HTERT RPE-1 (cell line): ENCODE data around the gene GPATCH8.

Experiments
- in situ Hi-C: fragments of 300-500 bp; cut with MboI; formaldehyde crosslinking; loops from 4 replicates; pipeline ENCODE4 v1.14.3; 2020; ENCODE audit warnings: low sequenced_read_pairs

The GPATCH8 gene

GRCh38 chr17:44359006-44359405 is 144.2 kb downstream of the GPATCH8 start:
- in situ Hi-C loops, result no loop called here

GRCh38 chr17:44358066-44358465 is 145.1 kb downstream of the GPATCH8 start:
- in situ Hi-C loops, result no loop called here

- in situ Hi-C loops, result no loop called here
Observed at GRCh38 chr17:44356241-44356640, 147.0 kb downstream of the GPATCH8 start.

- in situ Hi-C loops, result no loop called here
Observed at GRCh38 chr17:44355642-44356099, 147.5 kb downstream of the GPATCH8 start.

GRCh38 chr17:44354582-44355561 is 148.3 kb downstream of the GPATCH8 start:
- in situ Hi-C loops, result no loop called here

GRCh38 chr17:44353672-44354331 is 149.4 kb downstream of the GPATCH8 start:
- in situ Hi-C loops, result no loop called here

- in situ Hi-C loops, result no loop called here
Observed at GRCh38 chr17:44352828-44353671, 150.2 kb downstream of the GPATCH8 start.

GRCh38 chr17:44351961-44352827 is 151.0 kb downstream of the GPATCH8 start:
- in situ Hi-C loops, result no loop called here

- in situ Hi-C loops, result no loop called here
Observed at GRCh38 chr17:44351464-44351863, 151.7 kb downstream of the GPATCH8 start.

- in situ Hi-C loops, result no loop called here
Observed at GRCh38 chr17:44350733-44351226, 152.4 kb downstream of the GPATCH8 start.

GRCh38 chr17:44349553-44350070 is 153.6 kb downstream of the GPATCH8 start:
- in situ Hi-C loops, result no loop called here

- in situ Hi-C loops, result no loop called here
Observed at GRCh38 chr17:44348988-44349364, 154.2 kb downstream of the GPATCH8 start.

- in situ Hi-C loops, result no loop called here
Observed at GRCh38 chr17:44348234-44348987, 154.8 kb downstream of the GPATCH8 start.
